ENCODE measurements around the gene TOR4A. TPM values are rescaled to one million over a fixed set of nuclear protein-coding genes. Genes with fewer than 3 reads are reported as not detected.
A peak's percentile ranks its signal among the peaks of the same experiment; 100 is the strongest.

The TOR4A gene
- total RNA-seq, 2 donors from 2014 or later: 2.1 to 4.0 TPM

DNA sequence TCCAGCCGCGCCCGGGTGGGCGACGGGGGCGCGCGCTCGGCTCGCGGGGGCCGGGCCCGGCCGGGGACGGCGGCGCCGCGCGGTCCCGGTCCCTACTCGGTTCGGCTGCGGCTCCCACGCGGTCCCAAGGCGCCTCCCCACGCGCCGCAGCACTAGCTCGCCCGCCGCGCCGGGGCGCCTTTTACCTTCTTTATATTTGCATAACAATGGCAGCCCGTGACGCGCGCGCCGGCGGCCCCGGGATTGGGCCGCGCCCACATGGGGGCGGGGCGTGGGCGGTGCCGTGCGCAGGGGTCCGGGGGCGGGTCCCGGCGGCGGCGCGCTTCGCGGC lies 24.6 kb downstream of the TOR4A start, which contains the start of gene NRARP:
Gene NRARP, minus strand, starts transcription at position 154 of the 331 bp plus-strand sequence. CDS start 343 bp downstream, outside the sequence.
- DNase-seq (peak; percentile 84 to 91 (median 88)), ATAC-seq (peak; percentile 93)
- H3K36me3 Mint-ChIP-seq (ENCODE audit: low read depth): no peaks in the 10 kb centered on the region
- no peaks in the 10 kb centered on the region for H3K9me3 ChIP-seq (ENCODE audit: control insufficient read depth, low read length, poor library complexity, severe bottlenecking)
- H3K4me3 Mint-ChIP-seq: peak within 1 kb of the TSS; percentile 71
- peaks cover 2% of the 10 kb centered on the region for H3K4me1 Mint-ChIP-seq
- H3K27me3 Mint-ChIP-seq: peaks cover 9% of the 10 kb centered on the region
- H3K27ac Mint-ChIP-seq: no peak within 1 kb of the TSS

DNA sequence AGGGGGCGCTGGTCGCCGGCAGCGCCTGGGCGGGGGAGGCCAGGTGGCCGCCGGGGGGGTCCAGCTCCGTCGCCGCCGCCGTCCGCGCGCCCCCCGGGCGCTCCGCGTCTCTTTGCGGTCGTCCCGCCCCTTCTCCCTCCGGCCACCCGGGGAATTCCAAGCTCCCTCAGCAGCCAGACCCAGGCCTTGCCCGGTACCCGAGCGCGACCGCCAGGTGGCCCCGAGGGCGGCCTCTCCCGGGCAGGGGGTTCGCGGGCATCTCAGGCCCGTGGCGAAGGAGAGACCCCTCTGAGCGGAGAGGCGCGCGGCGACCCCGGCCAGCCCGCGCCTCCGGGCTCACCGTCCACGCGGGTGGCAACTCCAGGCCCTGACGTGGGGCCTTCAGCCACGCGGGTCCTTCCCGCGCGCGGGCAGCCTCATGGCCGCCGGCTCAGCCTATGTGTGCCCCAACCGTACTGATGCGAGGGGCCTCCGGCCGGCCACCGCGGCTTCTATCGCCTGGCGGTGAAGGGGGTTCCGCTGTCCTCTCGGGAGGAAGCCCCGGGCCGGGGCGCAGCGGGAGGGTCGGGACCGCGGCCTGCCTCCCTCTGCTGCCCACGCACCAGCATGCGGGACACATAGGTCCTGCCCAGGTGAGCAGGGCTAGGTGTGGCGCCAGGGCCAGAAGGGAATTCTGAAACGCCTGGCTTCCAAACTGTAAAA lies 25.1 kb downstream of the TOR4A start:
- ATAC-seq (no peak), DNase-seq (no peak)
- H3K27me3 Mint-ChIP-seq: peaks cover 5% of the 10 kb centered on the region
- H3K36me3 Mint-ChIP-seq (ENCODE audit: low read depth): no peaks in the 10 kb centered on the region
- no peak overlapping the region for H3K27ac Mint-ChIP-seq
- peak overlapping the region; percentile 71 for H3K4me3 Mint-ChIP-seq
- peaks cover 2% of the 10 kb centered on the region for H3K4me1 Mint-ChIP-seq
- H3K9me3 ChIP-seq (ENCODE audit: control insufficient read depth, low read length, poor library complexity, severe bottlenecking): no peaks in the 10 kb centered on the region

DNA sequence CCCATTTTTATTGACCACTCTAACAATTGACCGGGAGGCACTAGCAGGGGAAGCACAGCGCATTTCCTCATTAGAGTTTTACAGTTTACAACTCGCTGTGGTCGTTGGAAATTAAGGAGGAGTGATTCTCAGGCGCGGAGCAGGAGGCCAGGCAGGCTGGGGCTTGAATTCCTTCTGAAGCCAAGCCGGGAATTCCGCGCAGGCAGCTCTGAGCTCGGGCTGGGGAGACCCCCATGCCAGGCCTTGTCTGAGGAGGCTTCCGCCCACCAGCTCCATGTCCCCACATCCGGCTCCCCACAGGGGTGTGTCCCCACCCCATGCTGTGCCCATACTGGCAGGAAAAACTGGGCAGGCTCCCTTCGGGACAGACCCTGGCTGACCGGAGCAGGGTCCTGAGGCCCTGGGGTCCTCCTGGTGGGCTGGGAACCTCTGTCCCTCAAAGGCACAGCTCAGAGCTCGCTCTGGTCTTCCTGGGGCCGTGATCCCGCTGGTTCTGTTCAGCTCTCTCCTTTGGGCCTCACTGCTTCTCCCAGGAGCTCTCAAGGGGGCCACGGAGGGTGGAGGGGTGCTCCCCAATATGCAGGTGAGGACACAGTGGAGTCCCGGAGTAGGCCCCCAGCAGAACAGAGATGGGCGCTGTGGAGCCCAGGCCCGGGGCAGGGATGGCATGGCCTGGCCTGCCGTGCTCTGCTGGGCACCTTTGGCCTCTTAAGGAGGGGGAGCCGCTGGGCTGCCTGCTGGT lies 25.8 kb downstream of the TOR4A start:
- H3K9me3 ChIP-seq (ENCODE audit: control insufficient read depth, low read length, poor library complexity, severe bottlenecking): no peaks in the 10 kb centered on the region
- DNase-seq (peak in 1 of 3 donors; percentile 7), ATAC-seq (no peak)
- Mint-ChIP-seq H3K27ac (no peak overlapping the region), H3K27me3 (peaks cover 5% of the 10 kb centered on the region), H3K4me3 (no peak overlapping the region), H3K36me3 (ENCODE audit: low read depth) (no peaks in the 10 kb centered on the region), H3K4me1 (peaks cover 2% of the 10 kb centered on the region)

DNA sequence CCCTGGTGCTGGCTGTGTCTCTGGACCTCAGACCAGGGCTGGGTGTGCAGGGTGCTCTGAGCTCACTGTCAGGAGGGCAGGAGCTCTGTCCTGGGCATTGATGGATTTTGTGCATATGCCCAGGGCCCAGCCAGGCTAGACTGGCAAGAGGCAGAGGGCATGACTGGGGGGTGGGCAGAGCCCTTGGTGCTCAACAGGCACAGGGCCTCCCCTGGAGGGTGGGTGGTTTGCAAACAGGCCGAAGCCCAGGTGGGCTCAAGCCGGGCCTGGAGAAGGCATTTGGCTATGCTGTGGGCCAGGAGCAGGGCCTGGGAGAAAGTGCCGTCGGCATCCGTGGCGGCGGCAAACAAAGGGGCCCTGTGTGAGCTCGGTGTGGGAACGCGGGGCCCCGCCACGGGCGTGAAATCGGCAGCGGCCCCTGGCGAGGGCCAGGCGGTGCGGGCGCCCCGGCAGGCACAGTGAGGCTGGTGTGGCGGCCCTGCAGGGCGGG lies 26.4 kb downstream of the TOR4A start:
- DNase-seq: peak in 1 of 3 donors; percentile 6
- no peak overlapping the region for H3K27ac Mint-ChIP-seq

DNA sequence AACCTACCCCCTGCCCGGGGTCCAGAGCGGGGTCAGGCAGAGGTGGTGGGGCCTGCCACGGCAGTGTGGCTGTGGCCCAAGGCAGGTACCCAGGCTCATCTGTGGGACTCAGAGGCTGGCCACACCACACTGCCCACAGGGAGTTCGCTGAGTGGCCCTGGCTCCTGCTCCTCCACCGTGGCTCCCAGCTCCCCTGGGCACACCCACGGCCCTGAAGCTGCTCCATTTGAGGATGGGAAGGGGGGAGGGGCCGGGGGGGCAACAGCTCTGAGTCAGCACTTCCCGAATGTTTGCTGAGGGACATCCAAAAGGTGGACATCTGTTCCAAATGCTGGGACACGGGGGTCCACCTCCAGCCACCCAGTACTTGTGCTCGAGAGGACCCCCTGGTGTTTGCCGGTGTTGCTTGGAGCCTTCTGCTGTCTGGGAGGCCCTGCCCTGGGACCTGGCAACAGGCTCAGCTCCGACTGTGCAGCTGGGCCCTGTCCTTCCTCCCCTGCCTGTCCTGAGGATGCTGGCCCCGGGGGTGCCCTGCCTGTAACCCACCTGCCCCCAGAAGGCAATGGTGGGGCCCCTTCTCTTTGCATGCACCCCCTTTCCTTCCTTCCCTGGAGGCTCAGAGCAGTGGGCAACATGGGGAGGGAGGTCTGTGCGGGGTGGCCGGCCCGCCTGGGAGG lies 27.0 kb downstream of the TOR4A start:
- H3K36me3 Mint-ChIP-seq (ENCODE audit: low read depth): no peaks in the 10 kb centered on the region
- no peak overlapping the region for H3K27ac Mint-ChIP-seq
- no peaks in the 10 kb centered on the region for H3K27me3 Mint-ChIP-seq
- H3K9me3 ChIP-seq (ENCODE audit: control insufficient read depth, low read length, poor library complexity, severe bottlenecking): no peaks in the 10 kb centered on the region
- ATAC-seq (no peak), DNase-seq (no peak)
- peaks cover 2% of the 10 kb centered on the region for H3K4me1 Mint-ChIP-seq
- H3K4me3 Mint-ChIP-seq: no peak overlapping the region

More for the DNA sequence above, 26.4 kb downstream of the TOR4A start:
- peaks cover 2% of the 10 kb centered on the region for H3K4me1 Mint-ChIP-seq
- H3K9me3 ChIP-seq (ENCODE audit: control insufficient read depth, low read length, poor library complexity, severe bottlenecking): no peaks in the 10 kb centered on the region
- H3K36me3 Mint-ChIP-seq (ENCODE audit: low read depth): no peaks in the 10 kb centered on the region
- ATAC-seq: no peak
- no peak overlapping the region for H3K4me3 Mint-ChIP-seq
- peaks cover 4% of the 10 kb centered on the region for H3K27me3 Mint-ChIP-seq

DNA sequence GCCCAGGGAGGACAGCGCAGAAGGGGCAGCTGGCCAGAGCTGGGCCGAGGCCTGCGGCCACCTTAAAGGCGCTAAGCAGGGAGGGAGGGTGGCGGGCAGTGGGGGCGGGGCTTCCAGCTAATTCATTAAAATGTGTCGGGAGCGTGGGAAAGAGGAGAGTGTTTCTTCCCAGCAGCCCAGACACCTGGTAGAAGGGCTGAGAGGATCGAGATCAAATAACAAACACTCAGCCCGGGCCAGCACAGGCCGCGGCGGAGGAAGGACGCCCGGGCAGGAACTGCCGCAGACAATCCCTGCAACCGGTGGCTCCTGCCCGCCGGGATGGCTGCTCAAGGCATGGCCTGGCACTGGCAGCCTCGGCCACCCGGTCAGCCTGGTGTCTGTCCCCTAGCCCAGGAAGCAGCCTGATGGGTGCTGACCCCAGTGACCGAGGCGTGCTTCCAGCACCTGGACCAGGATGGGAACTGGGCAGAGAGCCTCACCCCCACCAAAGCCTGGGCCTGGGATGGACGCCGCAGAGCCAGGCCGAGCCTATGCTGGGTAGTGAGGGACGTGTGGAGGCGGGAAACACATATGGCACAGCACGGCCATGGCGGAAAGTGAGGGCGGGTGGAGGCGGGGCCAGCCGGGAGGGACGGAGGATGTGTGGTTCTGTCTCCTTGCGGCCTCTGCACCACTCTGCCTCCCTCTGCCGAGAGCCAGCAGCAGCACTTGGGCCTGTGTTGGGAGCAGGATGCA lies 27.7 kb downstream of the TOR4A start:
- Mint-ChIP-seq H3K36me3 (ENCODE audit: low read depth) (no peaks in the 10 kb centered on the region), H3K27ac (no peak overlapping the region), H3K4me3 (peak overlapping the region; percentile 59), H3K27me3 (no peaks in the 10 kb centered on the region), H3K4me1 (peaks cover 2% of the 10 kb centered on the region)
- DNase-seq (no peak), ATAC-seq (peak; percentile 39)
- H3K9me3 ChIP-seq (ENCODE audit: control insufficient read depth, low read length, poor library complexity, severe bottlenecking): no peaks in the 10 kb centered on the region

DNA sequence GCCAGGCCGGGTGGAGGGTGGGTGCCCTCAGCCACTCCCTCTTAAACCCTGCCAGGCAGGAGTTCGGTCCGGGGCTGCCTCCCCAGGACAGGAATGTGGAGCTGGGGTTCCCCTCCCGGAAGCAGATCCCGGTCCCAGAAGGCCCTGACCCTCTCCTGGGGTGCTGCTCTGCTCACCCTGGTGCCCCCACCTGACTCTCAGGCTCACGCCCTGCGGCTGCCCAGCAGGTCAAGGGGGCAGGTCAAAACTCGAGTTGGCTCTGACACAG lies 28.2 kb downstream of the TOR4A start:
- H3K4me3 Mint-ChIP-seq: peak overlapping the region; percentile 59
- H3K4me1 Mint-ChIP-seq: peaks cover 1% of the 10 kb centered on the region
- DNase-seq (no peak), ATAC-seq (no peak)
- H3K27me3 Mint-ChIP-seq: no peaks in the 10 kb centered on the region
- H3K9me3 ChIP-seq (ENCODE audit: control insufficient read depth, low read length, poor library complexity, severe bottlenecking): no peaks in the 10 kb centered on the region
- no peak overlapping the region for H3K27ac Mint-ChIP-seq
- H3K36me3 Mint-ChIP-seq (ENCODE audit: low read depth): no peaks in the 10 kb centered on the region

DNA sequence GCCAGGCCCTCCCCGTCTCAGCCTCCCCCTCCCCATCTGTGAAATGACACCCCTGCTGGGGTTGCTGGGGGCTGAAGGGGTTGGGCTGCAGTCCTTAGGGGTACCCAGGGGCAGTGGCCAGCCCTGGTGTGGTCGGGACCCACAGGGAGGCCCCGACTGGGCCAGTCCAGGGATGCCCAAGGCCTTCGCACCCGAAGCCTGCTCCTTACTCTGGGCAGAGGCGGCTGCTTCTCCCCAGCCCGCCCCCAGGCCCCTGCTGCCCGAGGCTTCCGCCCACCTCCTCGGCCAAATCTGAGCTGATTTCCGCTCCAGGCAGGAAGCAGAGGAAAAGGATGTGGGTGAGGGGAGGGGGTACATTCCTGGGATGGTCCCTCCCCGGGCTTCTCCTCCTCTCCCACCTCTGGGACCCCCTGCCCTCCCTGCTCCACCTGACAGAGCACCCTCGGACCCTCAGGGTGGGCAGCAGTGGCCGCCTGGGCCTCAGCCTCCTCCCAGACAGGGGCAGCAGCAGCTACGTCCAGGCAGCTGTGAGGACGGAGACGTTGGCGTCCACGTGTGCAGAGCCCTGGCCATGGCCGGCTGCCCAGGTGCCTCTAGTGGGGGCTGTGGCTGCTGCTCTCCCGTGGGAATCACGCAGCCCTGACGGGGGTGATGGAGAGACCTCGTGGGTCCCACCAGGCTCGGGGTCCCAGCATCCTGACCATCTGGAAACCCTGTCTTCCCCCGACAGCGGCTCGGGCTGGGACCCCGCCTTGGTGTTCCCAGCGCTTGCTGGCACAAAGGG lies 28.7 kb downstream of the TOR4A start:
- ATAC-seq: no peak
- DNase-seq: no peak
- Mint-ChIP-seq H3K36me3 (ENCODE audit: low read depth) (no peaks in the 10 kb centered on the region), H3K4me1 (no peaks in the 10 kb centered on the region), H3K27me3 (no peaks in the 10 kb centered on the region), H3K4me3 (no peak overlapping the region), H3K27ac (no peak overlapping the region)
- no peaks in the 10 kb centered on the region for H3K9me3 ChIP-seq (ENCODE audit: control insufficient read depth, low read length, poor library complexity, severe bottlenecking)

DNA sequence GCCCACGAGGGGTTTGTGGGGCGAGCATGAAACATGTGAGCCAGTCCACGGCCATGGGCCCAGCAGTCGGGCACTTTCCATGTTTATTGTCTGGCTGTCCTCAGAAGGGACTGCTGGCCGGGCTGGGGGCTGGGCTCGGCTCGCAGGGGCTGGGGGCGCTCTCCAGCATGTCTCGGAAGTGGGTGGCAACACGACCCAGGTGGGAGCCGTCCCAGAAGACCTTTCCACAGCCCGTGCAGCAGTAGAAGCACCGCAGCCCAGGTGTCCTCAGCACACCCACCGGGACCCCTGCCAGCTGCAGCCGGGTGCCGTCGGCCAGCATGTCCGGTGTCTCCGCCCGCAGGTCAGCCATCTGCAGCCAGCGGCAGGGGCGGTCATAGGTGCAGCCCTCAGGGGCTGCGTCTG lies 29.3 kb downstream of the TOR4A start:
- Mint-ChIP-seq H3K4me3 (no peak overlapping the region), H3K27ac (no peak overlapping the region), H3K27me3 (no peaks in the 10 kb centered on the region), H3K36me3 (ENCODE audit: low read depth) (no peaks in the 10 kb centered on the region), H3K4me1 (no peaks in the 10 kb centered on the region)
- no peak for ATAC-seq
- H3K9me3 ChIP-seq (ENCODE audit: control insufficient read depth, low read length, poor library complexity, severe bottlenecking): no peaks in the 10 kb centered on the region
- DNase-seq: no peak

DNA sequence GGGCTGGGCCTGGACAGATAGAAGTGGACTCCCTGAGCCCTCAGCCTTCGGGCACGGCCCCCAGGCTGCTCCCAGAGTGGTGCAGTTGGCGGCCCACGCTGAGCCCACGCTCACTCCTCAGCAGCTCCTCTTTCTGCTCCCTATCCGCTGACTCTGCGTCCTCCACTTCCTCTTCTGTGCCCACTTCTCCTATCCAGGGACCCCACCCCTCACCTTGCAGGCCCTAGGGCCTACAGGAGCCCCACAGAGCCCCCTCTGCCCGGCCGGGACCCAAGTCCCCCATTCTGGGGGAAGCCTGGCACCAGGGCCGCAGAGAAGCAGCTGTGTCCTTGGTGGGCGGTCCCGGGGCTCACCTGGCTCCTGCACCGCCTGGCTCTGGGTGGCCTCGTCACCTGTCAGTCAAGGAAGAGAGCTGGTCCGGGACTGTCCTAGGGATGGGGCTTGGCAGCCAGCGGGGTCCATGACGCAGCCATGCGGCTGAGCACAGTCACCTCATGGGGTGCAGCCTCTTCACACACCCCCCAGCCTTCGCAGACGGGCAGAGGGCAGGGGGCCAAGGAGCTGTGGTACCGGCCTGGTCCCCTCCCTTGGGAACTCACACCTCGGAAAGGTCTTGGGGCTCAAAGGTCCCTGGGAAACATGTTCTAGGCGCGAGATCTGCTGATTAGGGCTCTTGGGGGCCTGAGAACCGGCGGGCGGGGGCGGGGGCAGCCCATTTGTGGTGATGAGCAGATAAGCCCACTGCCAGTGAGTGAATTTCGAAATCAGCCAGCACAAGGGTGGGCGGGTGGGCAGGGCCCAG lies 29.9 kb downstream of the TOR4A start:
- Mint-ChIP-seq H3K4me1 (no peaks in the 10 kb centered on the region), H3K4me3 (peak overlapping the region; percentile 55), H3K27ac (no peak overlapping the region), H3K27me3 (no peaks in the 10 kb centered on the region), H3K36me3 (ENCODE audit: low read depth) (no peaks in the 10 kb centered on the region)
- DNase-seq: no peak
- H3K9me3 ChIP-seq (ENCODE audit: control insufficient read depth, low read length, poor library complexity, severe bottlenecking): no peaks in the 10 kb centered on the region
- no peak for ATAC-seq

DNA sequence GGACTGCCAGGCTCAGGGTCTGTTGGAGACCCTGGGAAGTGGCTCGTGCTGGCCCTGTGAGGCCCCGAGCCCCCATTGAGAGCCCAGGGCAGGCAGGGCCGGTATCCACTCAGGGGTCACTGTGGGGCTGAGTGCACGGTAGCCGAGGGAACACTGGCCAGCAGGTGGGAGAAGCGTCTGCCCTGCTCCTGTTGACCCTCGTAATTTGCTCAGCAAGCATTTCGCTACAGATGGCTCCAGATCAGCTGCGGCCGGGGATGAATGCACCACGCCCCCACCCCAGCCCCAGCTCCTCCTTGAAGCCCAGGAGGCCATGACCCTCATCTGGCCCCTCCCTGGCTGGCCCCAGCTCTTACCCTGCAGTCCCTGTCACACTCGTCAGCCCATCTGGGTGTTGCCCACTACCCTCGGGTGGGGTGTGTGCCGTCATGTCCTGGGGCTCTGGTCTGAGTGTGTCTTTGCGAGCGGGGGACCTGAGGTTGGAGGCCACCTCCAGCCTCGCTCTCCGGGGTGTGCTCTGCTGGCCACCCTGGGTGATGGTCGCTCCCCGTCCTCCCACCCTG lies 30.6 kb downstream of the TOR4A start:
- ATAC-seq: no peak
- Mint-ChIP-seq H3K27me3 (no peaks in the 10 kb centered on the region), H3K4me3 (no peak overlapping the region), H3K27ac (no peak overlapping the region), H3K4me1 (no peaks in the 10 kb centered on the region), H3K36me3 (ENCODE audit: low read depth) (no peaks in the 10 kb centered on the region)
- no peaks in the 10 kb centered on the region for H3K9me3 ChIP-seq (ENCODE audit: control insufficient read depth, low read length, poor library complexity, severe bottlenecking)
- DNase-seq: no peak
